ENCODE data around the gene MAP7. TPM values are rescaled to one million over a fixed set of nuclear protein-coding genes. Genes with fewer than 3 reads are reported as not detected.
"Not testable (repeated sequence)": the region's sequence is repeated elsewhere in the genome, so short reads cannot be mapped to it uniquely, and the experiment has no call there.

MAP7 gene
- total and polyA plus RNA-seq, 9 of the 15 experiments (the other 6 are each of a cell fraction or from before 2014, with no cell fraction given): 0.76 to 7.7 (median 3.9) TPM

GRCh38 chr6:136491251-136491650 lies 59.0 kb downstream of the MAP7 start (continued):
- no peak for TF ChIP-seq MGA (IDR thresholded peaks at IDR 0.05)
- TF ChIP-seq VEZF1 (CRISPR knock-in tag; IDR thresholded peaks at IDR 0.05): no peak
- TF ChIP-seq SMARCC2 (IDR thresholded peaks at IDR 0.05; ENCODE audit: low read depth): no peak
- no peak for TF ChIP-seq PML (IDR thresholded peaks at IDR 0.05; ENCODE audit: low read length)
- TF ChIP-seq ARID3A (IDR thresholded peaks at IDR 0.05; ENCODE audit: borderline replicate concordance, low read depth, low read length): no peak

GRCh38 chr6:136489689-136490033 lies 60.6 kb downstream of the MAP7 start:
- H3K9ac ChIP-seq (ENCODE audit: insufficient read depth in 1 of 2, low read depth in 2 of 2, low read length in 2 of 2); H3K9me1 ChIP-seq (ENCODE audit: control insufficient read depth, insufficient read depth, low read length); FAIRE-seq; H3K4me2 ChIP-seq (ENCODE audit: insufficient read depth, low read length); H3K9me3 ChIP-seq (replicated peaks; ENCODE audit: control insufficient read depth, insufficient read depth, low read depth, low read length); H3K4me3 ChIP-seq; H3K79me2 ChIP-seq (ENCODE audit: control insufficient read depth, insufficient read depth, low read length); intact Hi-C loops (cut with micrococcal nuclease); DNase-seq (ENCODE audit: extremely low read depth in 1 of 4, low spot score in 3 of 4); ATAC-seq; CTCF ChIA-PET (ENCODE audit: low intra/inter-chr PET ratio); BruUV-seq (replicated peaks); H3K36me3 ChIP-seq (ENCODE audit: control insufficient read depth, insufficient read depth, low read length); H3K27me3 ChIP-seq (ENCODE audit: control insufficient read depth in 2 of 2, insufficient read depth in 2 of 2, low read length in 2 of 2); in situ Hi-C loops (cut with MboI); H3K4me1 ChIP-seq (replicated peaks in 1 of 2; ENCODE audit: control insufficient read depth in 2 of 2, insufficient read depth in 2 of 2, low read length in 2 of 2); H4K20me1 ChIP-seq (replicated peaks; ENCODE audit: control insufficient read depth, insufficient read depth, low read length); H3K27ac ChIP-seq (ENCODE audit: extremely low read depth, low read depth, low read length); POLR2A ChIA-PET; H2AFZ ChIP-seq (ENCODE audit: low read depth, low read length): not testable (repeated sequence)
- WGBS (ENCODE audit: insufficient coverage, low coverage, missing lambda C conversion rate): 23% methylated on average over 3 of the region's 3 CpGs
